Suprapubic skin (tissue), 4 donors: ENCODE data around the gene EHF. TPM values are rescaled to one million over a fixed set of nuclear protein-coding genes. Genes with fewer than 3 reads are reported as not detected.

Experiments used
- DNase-seq, 2 donors: peaks; one replicate each; pipeline ENCODE4 v3.0.0-alpha.2; 2019; ENCODE audit warnings: low spot score in 2 of 2
- H3K27ac ChIP-seq: fragments of 200-600 bp; sonication (generic); one replicate; pipeline ENCODE4 v1.5.1; 2019
- H3K27me3 ChIP-seq: fragments of 200-600 bp; sonication (generic); one replicate; pipeline ENCODE4 v1.5.1; 2019
- H3K36me3 ChIP-seq: fragments of 200-600 bp; sonication (generic); one replicate; pipeline ENCODE4 v1.5.1; 2019
- H3K4me1 ChIP-seq: fragments of 200-600 bp; sonication (generic); one replicate; pipeline ENCODE4 v1.5.1; 2019
- H3K4me3 ChIP-seq: fragments of 200-600 bp; sonication (generic); one replicate; pipeline ENCODE4 v1.5.1; 2019; ENCODE audit warnings: mild to moderate bottlenecking
- H3K9me3 ChIP-seq: fragments of 200-600 bp; sonication (generic); one replicate; pipeline ENCODE4 v1.5.1; 2019
- EP300 ChIP-seq: sonication (generic); formaldehyde crosslinking; IDR thresholded peaks from one replicate; pipeline ENCODE4 v1.6.1; 2017; ENCODE audit warnings: antibody characterized with exemption
- POLR2A ChIP-seq, 2 donors: fragments of 450-650 bp; IDR thresholded peaks; one replicate each; pipeline ENCODE4 v1.6.1; 2017; ENCODE audit warnings: antibody characterized with exemption in 2 of 2, mild to moderate bottlenecking in 2 of 2, moderate library complexity in 2 of 2
- POLR2AphosphoS5 ChIP-seq, 3 donors: sonication (generic); formaldehyde crosslinking; IDR thresholded peaks; one replicate each; pipeline ENCODE4 v1.6.1; 2017; ENCODE audit warnings: antibody characterized with exemption in 3 of 3
- WGBS: methylation state at CpG from one replicate; pipeline ENCODE4 v1.1.5; 2018; 5-methylcytosine and 5-hydroxymethylcytosine counted together
- total RNA-seq, 4 donors: library from RNA; depleted of rRNA; stranded (reverse); fragments of >200 nt; gene quantifications; one replicate each; pipeline ENCODE4 v1.1.0, GENCODE V29; 2016
- TF ChIP-seq, protein P1 (sequence below), 2 donors: fragments of 200-600 bp in 1 of 2; fragments of 450-650 bp in 1 of 2; sonication (generic) in 1 of 2; IDR thresholded peaks; one replicate each; pipeline ENCODE4 v1.5.1; 2016 to 2019; ENCODE audit warnings: antibody characterized with exemption in 2 of 2, mild to moderate bottlenecking in 1 of 2, moderate library complexity in 1 of 2

The EHF gene
- total RNA-seq, 4 donors from 2014 or later, result 99.2 to 138 (median 118) TPM

DNA sequence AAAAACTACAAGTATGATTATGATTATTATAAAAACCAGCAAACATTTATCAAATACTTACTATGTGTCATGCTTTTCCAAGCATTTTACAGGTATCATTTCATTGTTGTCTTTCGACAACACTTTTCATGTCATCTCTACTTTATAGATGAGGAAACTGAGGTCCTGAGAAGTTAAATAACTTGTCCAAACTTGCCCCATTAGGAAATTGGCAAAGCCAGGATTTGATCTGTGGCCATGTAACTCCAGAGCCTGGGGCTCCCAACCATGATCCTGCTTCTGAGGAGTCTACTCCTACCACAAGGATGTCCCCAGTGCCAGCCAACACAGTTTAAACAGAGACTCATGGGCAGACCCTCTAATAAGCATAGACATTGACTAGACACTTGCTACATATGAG is 15.2 kb downstream of the EHF start:
- no peak overlapping the region for H3K4me3 ChIP-seq
- H3K36me3 ChIP-seq, result no peaks in the 10 kb centered on the region
- DNase-seq, result no peak
- TF ChIP-seq POLR2A (IDR thresholded peaks at IDR 0.05) (no peak), EP300 (no peak), POLR2AphosphoS5 (IDR thresholded peaks at IDR 0.05) (no peak)
- TF ChIP-seq, protein P1, sequence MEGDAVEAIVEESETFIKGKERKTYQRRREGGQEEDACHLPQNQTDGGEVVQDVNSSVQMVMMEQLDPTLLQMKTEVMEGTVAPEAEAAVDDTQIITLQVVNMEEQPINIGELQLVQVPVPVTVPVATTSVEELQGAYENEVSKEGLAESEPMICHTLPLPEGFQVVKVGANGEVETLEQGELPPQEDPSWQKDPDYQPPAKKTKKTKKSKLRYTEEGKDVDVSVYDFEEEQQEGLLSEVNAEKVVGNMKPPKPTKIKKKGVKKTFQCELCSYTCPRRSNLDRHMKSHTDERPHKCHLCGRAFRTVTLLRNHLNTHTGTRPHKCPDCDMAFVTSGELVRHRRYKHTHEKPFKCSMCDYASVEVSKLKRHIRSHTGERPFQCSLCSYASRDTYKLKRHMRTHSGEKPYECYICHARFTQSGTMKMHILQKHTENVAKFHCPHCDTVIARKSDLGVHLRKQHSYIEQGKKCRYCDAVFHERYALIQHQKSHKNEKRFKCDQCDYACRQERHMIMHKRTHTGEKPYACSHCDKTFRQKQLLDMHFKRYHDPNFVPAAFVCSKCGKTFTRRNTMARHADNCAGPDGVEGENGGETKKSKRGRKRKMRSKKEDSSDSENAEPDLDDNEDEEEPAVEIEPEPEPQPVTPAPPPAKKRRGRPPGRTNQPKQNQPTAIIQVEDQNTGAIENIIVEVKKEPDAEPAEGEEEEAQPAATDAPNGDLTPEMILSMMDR (IDR thresholded peaks at IDR 0.05), result no peak
- 79% methylated on average over 1 of the region's 1 CpG for WGBS
- peaks cover 62% of the 10 kb centered on the region for H3K4me1 ChIP-seq
- no peak overlapping the region for H3K27ac ChIP-seq
- H3K9me3 ChIP-seq, result no peaks in the 10 kb centered on the region
- no peaks in the 10 kb centered on the region for H3K27me3 ChIP-seq

DNA sequence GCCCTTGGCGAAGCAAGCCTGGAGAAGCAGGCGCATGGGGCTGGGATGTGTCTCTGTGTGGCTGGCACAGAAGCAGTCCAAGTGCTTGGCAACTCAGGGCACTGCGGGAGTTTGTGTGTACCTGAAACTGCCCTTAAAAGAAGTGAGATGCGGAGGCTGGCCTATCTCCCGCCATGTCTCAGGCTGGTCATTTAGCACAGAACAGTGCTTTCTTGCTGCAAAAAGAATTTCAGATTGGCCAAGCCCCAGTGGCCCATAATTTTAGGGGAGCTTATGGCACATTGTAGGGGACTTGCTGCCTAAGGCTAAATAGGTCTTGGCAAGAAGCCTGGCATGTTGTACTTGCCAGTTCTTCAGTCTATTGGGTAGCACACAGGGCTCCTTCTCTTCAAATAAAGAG is 16.4 kb downstream of the EHF start:
- TF ChIP-seq, protein P1 (IDR thresholded peaks at IDR 0.05), result no peak
- TF ChIP-seq EP300, result no peak
- no peak for TF ChIP-seq POLR2AphosphoS5 (IDR thresholded peaks at IDR 0.05)
- H3K4me1 ChIP-seq, result peaks cover 61% of the 10 kb centered on the region
- 81% methylated on average over 3 of the region's 5 CpGs for WGBS
- no peaks in the 10 kb centered on the region for H3K27me3 ChIP-seq
- DNase-seq, result no peak
- H3K36me3 ChIP-seq, result no peaks in the 10 kb centered on the region
- no peaks in the 10 kb centered on the region for H3K9me3 ChIP-seq
- peak overlapping the region; percentile 12 for H3K27ac ChIP-seq
- H3K4me3 ChIP-seq, result no peak overlapping the region

DNA sequence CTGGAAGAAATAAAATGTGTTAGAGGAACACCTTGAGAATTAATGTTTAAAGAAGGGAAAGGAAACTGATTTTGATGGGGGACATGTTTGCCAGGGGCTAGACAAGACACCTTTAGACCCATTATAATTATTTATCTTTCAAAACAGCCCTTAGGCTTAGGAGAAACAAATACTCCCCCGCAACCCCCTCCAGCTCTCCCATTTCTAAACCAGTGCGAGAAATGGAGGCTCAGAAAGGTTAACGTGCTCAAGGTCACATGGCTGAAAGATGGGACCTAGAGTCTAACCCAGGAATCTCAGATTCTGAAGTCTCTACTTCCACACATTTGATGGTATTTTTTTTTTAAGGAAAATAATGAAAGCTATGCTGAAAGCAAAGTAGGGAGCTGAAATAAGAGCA is 18.0 kb downstream of the EHF start:
- no peak for DNase-seq
- H3K36me3 ChIP-seq, result no peaks in the 10 kb centered on the region
- H3K27me3 ChIP-seq, result no peaks in the 10 kb centered on the region
- peaks cover 60% of the 10 kb centered on the region for H3K4me1 ChIP-seq
- H3K27ac ChIP-seq, result peak overlapping the region; percentile 39
- no peaks in the 10 kb centered on the region for H3K9me3 ChIP-seq
- no peak overlapping the region for H3K4me3 ChIP-seq
- 76% methylated on average over 3 of the region's 3 CpGs for WGBS
- TF ChIP-seq EP300 (no peak), POLR2AphosphoS5 (IDR thresholded peaks at IDR 0.05) (no peak), POLR2A (IDR thresholded peaks at IDR 0.05) (no peak)
- TF ChIP-seq, protein P1 (IDR thresholded peaks at IDR 0.05), result no peak

DNA sequence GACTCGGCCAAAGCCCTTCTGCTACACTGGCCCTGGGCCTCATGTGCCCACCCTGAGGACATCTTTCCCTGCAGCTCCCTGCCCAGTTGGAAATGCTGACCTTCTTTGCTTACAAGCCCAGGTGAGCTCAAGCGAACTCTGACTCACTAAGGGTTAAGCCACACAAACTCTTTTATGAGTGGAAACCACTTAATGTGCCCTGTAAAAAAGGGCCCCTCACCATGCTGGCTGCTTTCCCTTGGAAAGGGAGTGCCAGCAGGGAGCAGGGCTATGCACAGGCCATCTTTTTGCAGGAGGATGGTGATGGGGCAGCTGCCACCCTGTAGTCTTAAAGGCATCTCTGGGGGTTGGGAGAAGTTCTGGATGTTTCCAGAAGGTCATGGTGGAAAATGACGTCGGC is 18.7 kb downstream of the EHF start:
- Histone ChIP-seq H3K4me3 (no peak overlapping the region), H3K27me3 (no peaks in the 10 kb centered on the region), H3K27ac (peak overlapping the region; percentile 39), H3K36me3 (no peaks in the 10 kb centered on the region), H3K4me1 (peaks cover 58% of the 10 kb centered on the region), H3K9me3 (no peaks in the 10 kb centered on the region)
- DNase-seq, result no peak
- TF ChIP-seq, protein P1 (IDR thresholded peaks at IDR 0.05), result no peak
- no peak for TF ChIP-seq POLR2A (IDR thresholded peaks at IDR 0.05)
- no peak for TF ChIP-seq POLR2AphosphoS5 (IDR thresholded peaks at IDR 0.05)
- TF ChIP-seq EP300, result no peak
- 73% methylated on average over 4 of the region's 4 CpGs for WGBS

DNA sequence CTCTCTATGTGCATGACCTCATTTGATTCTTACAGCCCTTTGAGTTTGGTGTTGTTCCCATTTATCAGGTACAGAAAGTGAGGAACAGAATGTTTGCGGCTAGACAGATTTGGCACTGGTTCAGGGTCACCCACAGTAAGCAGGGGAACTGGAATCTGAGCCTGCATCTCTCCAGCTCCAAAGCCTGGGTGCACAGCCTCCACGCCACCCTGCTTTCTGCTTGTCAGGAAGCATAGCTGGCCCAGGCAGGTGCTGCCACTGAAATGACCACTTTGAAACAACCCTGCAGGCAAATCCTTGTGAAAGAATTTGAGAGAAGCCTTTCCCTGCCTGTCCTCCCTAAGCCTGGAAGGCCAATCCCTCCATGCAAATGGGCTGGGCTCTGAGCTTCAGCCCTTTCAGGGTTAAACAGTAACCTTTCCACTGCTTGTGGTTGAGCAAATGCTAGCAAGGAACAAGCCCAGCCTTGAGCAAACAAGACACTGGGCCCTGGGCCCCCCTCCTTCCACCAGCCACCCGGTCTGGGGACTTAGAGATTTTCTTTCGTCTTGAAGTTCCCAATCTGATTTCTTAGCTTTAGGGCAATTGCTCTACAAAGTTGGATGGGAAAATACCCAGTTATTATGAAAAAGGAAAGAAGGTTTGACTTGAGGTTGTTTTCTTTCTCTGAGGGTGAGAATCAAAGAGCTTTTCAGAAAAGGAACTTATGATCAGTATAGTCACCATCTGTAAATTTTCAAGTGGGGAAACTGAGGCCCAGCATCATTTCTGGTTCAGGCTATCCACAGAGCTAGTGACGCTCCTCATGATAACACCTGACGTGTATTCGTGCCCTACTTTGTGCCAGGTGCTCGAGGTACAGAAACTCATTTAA is 19.4 kb downstream of the EHF start:
- peaks cover 60% of the 10 kb centered on the region for H3K4me1 ChIP-seq
- H3K4me3 ChIP-seq, result no peak overlapping the region
- no peak for TF ChIP-seq EP300
- TF ChIP-seq, protein P1 (IDR thresholded peaks at IDR 0.05), result no peak
- no peak for TF ChIP-seq POLR2AphosphoS5 (IDR thresholded peaks at IDR 0.05)
- TF ChIP-seq POLR2A (IDR thresholded peaks at IDR 0.05), result no peak
- H3K27ac ChIP-seq, result peak overlapping the region; percentile 39
- 47% methylated on average over 8 of the region's 8 CpGs for WGBS
- H3K27me3 ChIP-seq, result no peaks in the 10 kb centered on the region
- DNase-seq, result no peak
- H3K9me3 ChIP-seq, result no peaks in the 10 kb centered on the region
- no peaks in the 10 kb centered on the region for H3K36me3 ChIP-seq
